ENCODE measurements around the gene FOXF1. TPM values are rescaled to one million over a fixed set of nuclear protein-coding genes. Genes with fewer than 3 reads are reported as not detected.

FOXF1 gene
- total RNA-seq, 2 donors from 2014 or later, result not detected

- Mint-ChIP-seq H3K36me3 (ENCODE audit: low read depth) (no peaks in the 10 kb centered on the region), H3K9me3 (no peaks in the 10 kb centered on the region), H3K27me3 (ENCODE audit: insufficient read depth) (peaks cover 24% of the 10 kb centered on the region), H3K4me3 (no peak overlapping the region), H3K4me1 (no peaks in the 10 kb centered on the region), H3K27ac (no peak overlapping the region)
- 91% methylated on average over 4 to 6 of the region's 6 CpGs for WGBS, 2 experiments (ENCODE audit: insufficient coverage in 1 of 2, insufficient read length in 1 of 2)
- Histone ChIP-seq H3K27ac (ENCODE audit: low read depth, low read length) (no peak overlapping the region), H3K4me1 (ENCODE audit: control insufficient read depth, insufficient read depth, low read length) (no peaks in the 10 kb centered on the region), H3K9me3 (ENCODE audit: control insufficient read depth, low read length) (no peaks in the 10 kb centered on the region), H3K9ac (ENCODE audit: extremely low read depth, low read length, poor library complexity, severe bottlenecking) (no peak overlapping the region), H3K4me3 (ENCODE audit: low read length) (no peak overlapping the region), H3K27me3 (ENCODE audit: control insufficient read depth, insufficient read depth, low read length, poor library complexity, severe bottlenecking) (peaks cover 29% of the 10 kb centered on the region), H3K36me3 (ENCODE audit: control insufficient read depth, insufficient read depth, low read length) (no peaks in the 10 kb centered on the region)
- DNase-seq, result peak; percentile 31
- TF ChIP-seq, protein P1, sequence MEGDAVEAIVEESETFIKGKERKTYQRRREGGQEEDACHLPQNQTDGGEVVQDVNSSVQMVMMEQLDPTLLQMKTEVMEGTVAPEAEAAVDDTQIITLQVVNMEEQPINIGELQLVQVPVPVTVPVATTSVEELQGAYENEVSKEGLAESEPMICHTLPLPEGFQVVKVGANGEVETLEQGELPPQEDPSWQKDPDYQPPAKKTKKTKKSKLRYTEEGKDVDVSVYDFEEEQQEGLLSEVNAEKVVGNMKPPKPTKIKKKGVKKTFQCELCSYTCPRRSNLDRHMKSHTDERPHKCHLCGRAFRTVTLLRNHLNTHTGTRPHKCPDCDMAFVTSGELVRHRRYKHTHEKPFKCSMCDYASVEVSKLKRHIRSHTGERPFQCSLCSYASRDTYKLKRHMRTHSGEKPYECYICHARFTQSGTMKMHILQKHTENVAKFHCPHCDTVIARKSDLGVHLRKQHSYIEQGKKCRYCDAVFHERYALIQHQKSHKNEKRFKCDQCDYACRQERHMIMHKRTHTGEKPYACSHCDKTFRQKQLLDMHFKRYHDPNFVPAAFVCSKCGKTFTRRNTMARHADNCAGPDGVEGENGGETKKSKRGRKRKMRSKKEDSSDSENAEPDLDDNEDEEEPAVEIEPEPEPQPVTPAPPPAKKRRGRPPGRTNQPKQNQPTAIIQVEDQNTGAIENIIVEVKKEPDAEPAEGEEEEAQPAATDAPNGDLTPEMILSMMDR (conservative IDR thresholded peaks at IDR 0.05), result no peak
These were observed 13.7 kb downstream of the FOXF1 start for GRCh38 chr16:86524029-86524428.

DNA sequence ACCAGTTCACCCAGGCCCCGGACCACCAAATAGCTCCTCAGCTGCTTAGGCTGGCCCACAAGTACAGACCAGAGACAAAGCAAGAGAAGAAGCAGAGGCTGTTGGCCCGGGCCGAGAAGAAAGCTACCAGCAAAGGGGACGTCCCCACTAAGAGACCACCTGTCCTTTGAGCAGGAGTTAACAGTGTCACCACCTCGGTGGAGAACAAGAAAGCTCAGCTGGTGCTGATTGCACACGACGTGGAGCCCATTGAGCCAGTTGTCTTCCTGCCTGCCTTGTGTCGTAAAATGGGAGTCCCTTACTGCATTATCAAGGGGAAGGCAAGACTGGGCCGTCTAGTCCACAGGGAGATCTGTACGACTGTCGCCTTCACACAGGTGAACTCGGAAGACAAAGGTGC, 15.4 kb downstream of the FOXF1 start:
- Histone ChIP-seq H3K36me3 (ENCODE audit: control insufficient read depth, insufficient read depth, low read length) (no peaks in the 10 kb centered on the region), H3K27ac (ENCODE audit: low read depth, low read length) (no peak overlapping the region), H3K4me3 (ENCODE audit: low read length) (no peak overlapping the region), H3K4me1 (ENCODE audit: control insufficient read depth, insufficient read depth, low read length) (no peaks in the 10 kb centered on the region), H3K9ac (ENCODE audit: extremely low read depth, low read length, poor library complexity, severe bottlenecking) (no peak overlapping the region), H3K27me3 (ENCODE audit: control insufficient read depth, insufficient read depth, low read length, poor library complexity, severe bottlenecking) (peaks cover 14% of the 10 kb centered on the region), H3K9me3 (ENCODE audit: control insufficient read depth, low read length) (no peaks in the 10 kb centered on the region)
- WGBS, 2 experiments (ENCODE audit: insufficient coverage in 1 of 2, insufficient read length in 1 of 2), result 68 to 70% methylated on average over 9 to 12 of the region's 12 CpGs
- Mint-ChIP-seq H3K27me3 (ENCODE audit: insufficient read depth) (peaks cover 11% of the 10 kb centered on the region), H3K36me3 (ENCODE audit: low read depth) (peaks cover 1% of the 10 kb centered on the region), H3K4me3 (no peak overlapping the region), H3K27ac (no peak overlapping the region), H3K4me1 (no peaks in the 10 kb centered on the region), H3K9me3 (no peaks in the 10 kb centered on the region)
- peak; percentile 22 for DNase-seq
- TF ChIP-seq, protein P1 (conservative IDR thresholded peaks at IDR 0.05), result no peak

DNA sequence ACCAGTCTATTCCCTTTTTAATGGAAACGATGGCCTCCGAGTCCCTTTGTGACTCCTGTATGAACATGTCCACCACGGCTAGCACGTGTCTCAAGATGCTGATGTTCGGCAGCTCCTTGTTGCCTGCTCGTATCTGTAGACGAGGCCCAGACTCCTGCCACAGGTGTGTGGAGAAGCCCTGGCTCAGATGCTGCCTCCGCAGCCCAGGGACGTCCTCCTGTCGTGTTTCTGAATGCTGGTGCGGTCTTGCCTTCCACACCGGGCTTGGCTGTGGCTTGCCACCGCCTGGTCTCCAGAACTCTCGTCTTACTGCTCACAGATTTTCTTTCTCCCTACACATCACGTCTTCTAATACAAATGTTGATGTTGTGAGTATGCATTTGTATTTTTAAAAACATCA, 17.0 kb downstream of the FOXF1 start:
- no peak overlapping the region for H3K9ac ChIP-seq (ENCODE audit: extremely low read depth, low read length, poor library complexity, severe bottlenecking)
- H3K9me3 Mint-ChIP-seq, result no peaks in the 10 kb centered on the region
- H3K36me3 ChIP-seq (ENCODE audit: control insufficient read depth, insufficient read depth, low read length), result no peaks in the 10 kb centered on the region
- peaks cover 1% of the 10 kb centered on the region for H3K36me3 Mint-ChIP-seq (ENCODE audit: low read depth)
- no peaks in the 10 kb centered on the region for H3K4me1 Mint-ChIP-seq
- no peak overlapping the region for H3K4me3 Mint-ChIP-seq
- TF ChIP-seq, protein P1 (conservative IDR thresholded peaks at IDR 0.05), result no peak
- 90 to 99% methylated on average over 12 to 13 of the region's 15 CpGs for WGBS, 2 experiments (ENCODE audit: insufficient coverage in 1 of 2, insufficient read length in 1 of 2)
- peaks cover 1% of the 10 kb centered on the region for H3K27me3 Mint-ChIP-seq (ENCODE audit: insufficient read depth)
- peaks cover 7% of the 10 kb centered on the region for H3K27me3 ChIP-seq (ENCODE audit: control insufficient read depth, insufficient read depth, low read length, poor library complexity, severe bottlenecking)
- H3K9me3 ChIP-seq (ENCODE audit: control insufficient read depth, low read length), result no peaks in the 10 kb centered on the region
- DNase-seq, result peak; percentile 37
- H3K27ac Mint-ChIP-seq, result no peak overlapping the region
- H3K4me1 ChIP-seq (ENCODE audit: control insufficient read depth, insufficient read depth, low read length), result no peaks in the 10 kb centered on the region
- H3K4me3 ChIP-seq (ENCODE audit: low read length), result no peak overlapping the region
- H3K27ac ChIP-seq (ENCODE audit: low read depth, low read length), result no peak overlapping the region

Measured in endodermal cell (in vitro differentiated cells).